BE2C (cell line): ENCODE data around the gene ZNF653.
"Not testable (repeated sequence)": the region's sequence is repeated elsewhere in the genome, so short reads cannot be mapped to it uniquely, and the experiment has no call there.

Experiments used
- DNase-seq: peaks from one replicate; pipeline ENCODE4 v3.0.0-alpha.2; 2020
- H3K27me3 ChIP-seq: fragments of 250-450 bp; sonication (Bioruptor Pico); 2 replicates; pipeline ENCODE4 v1.5.1; 2020; ENCODE audit warnings: mild to moderate bottlenecking
- H3K36me3 ChIP-seq: fragments of 250-450 bp; sonication (Bioruptor Pico); 2 replicates; pipeline ENCODE4 v1.5.1; 2020; ENCODE audit warnings: mild to moderate bottlenecking
- H3K4me1 ChIP-seq: fragments of 250-450 bp; sonication (Bioruptor Pico); 2 replicates; pipeline ENCODE4 v1.5.1; 2020
- H3K4me3 ChIP-seq: 2 replicates; pipeline ENCODE4 v1.5.1; 2011; ENCODE audit warnings: low read depth, low read length
- H3K9me3 ChIP-seq: fragments of 250-450 bp; sonication (Bioruptor Pico); 2 replicates; pipeline ENCODE4 v1.5.1; 2020
- CTCF ChIP-seq: IDR thresholded peaks from 2 replicates; pipeline ENCODE4 v1.5.1; 2012; ENCODE audit warnings: mild to moderate bottlenecking, low read depth, low read length

The ZNF653 gene

GRCh38 chr19:11460207-11460606 lies 45.4 kb downstream of the ZNF653 start:
- Histone ChIP-seq H3K4me1 (no peaks in the 10 kb centered on the region), H3K9me3 (no peaks in the 10 kb centered on the region), H3K36me3 (peaks cover 17% of the 10 kb centered on the region), H3K4me3 (no peak overlapping the region), H3K27me3 (no peaks in the 10 kb centered on the region)
- no peak for DNase-seq
- TF ChIP-seq CTCF: peak; percentile 34

- not testable (repeated sequence) for H3K27me3 ChIP-seq
Observed at GRCh38 chr19:11458912-11459311, 46.7 kb downstream of the ZNF653 start.

GRCh38 chr19:11458236-11458900 lies 47.3 kb downstream of the ZNF653 start:
- no peak overlapping the region for H3K4me3 ChIP-seq
- peaks cover 15% of the 10 kb centered on the region for H3K36me3 ChIP-seq
- no peak for TF ChIP-seq CTCF
- no peaks in the 10 kb centered on the region for H3K9me3 ChIP-seq
- no peaks in the 10 kb centered on the region for H3K27me3 ChIP-seq
- H3K4me1 ChIP-seq: no peaks in the 10 kb centered on the region
- DNase-seq: no peak

More at GRCh38 chr19:11458912-11459311, 46.7 kb downstream of the ZNF653 start:
- not testable (repeated sequence) for H3K9me3 ChIP-seq, H3K4me3 ChIP-seq, H3K4me1 ChIP-seq, DNase-seq
- H3K36me3 ChIP-seq: peaks cover 17% of the 10 kb centered on the region

- Histone ChIP-seq H3K4me1 (no peaks in the 10 kb centered on the region), H3K4me3 (no peak overlapping the region), H3K27me3 (no peaks in the 10 kb centered on the region), H3K36me3 (peaks cover 13% of the 10 kb centered on the region), H3K9me3 (no peaks in the 10 kb centered on the region)
- TF ChIP-seq CTCF: no peak
- DNase-seq: no peak
Observed at GRCh38 chr19:11457831-11458230, 47.8 kb downstream of the ZNF653 start.

- Histone ChIP-seq H3K9me3 (no peaks in the 10 kb centered on the region), H3K27me3 (no peaks in the 10 kb centered on the region), H3K4me1 (no peaks in the 10 kb centered on the region), H3K36me3 (peaks cover 13% of the 10 kb centered on the region), H3K4me3 (no peak overlapping the region)
- TF ChIP-seq CTCF: no peak
- no peak for DNase-seq
Observed at GRCh38 chr19:11457115-11457514, 48.5 kb downstream of the ZNF653 start.

- Histone ChIP-seq H3K4me3 (no peak overlapping the region), H3K27me3 (no peaks in the 10 kb centered on the region), H3K36me3 (peaks cover 13% of the 10 kb centered on the region), H3K9me3 (no peaks in the 10 kb centered on the region), H3K4me1 (no peaks in the 10 kb centered on the region)
- TF ChIP-seq CTCF: no peak
- no peak for DNase-seq
Observed at GRCh38 chr19:11456659-11457058, 49.0 kb downstream of the ZNF653 start.

GRCh38 chr19:11455233-11455554 lies 50.4 kb downstream of the ZNF653 start:
- not testable (repeated sequence) for DNase-seq, H3K4me1 ChIP-seq, H3K4me3 ChIP-seq, H3K9me3 ChIP-seq, H3K27me3 ChIP-seq
- H3K36me3 ChIP-seq: peaks cover 13% of the 10 kb centered on the region
